ENCODE results near the gene PLXNB3.

The PLXNB3 gene

GRCh38 chrX:153784325-153784967, 20.4 kb downstream of the PLXNB3 start:
- no peak overlapping the region for H3K27ac ChIP-seq
- no peak for DNase-seq (ENCODE audit: low read depth, low spot score)

GRCh38 chrX:153786669-153787068, 22.6 kb downstream of the PLXNB3 start:
- no peak for DNase-seq (ENCODE audit: low read depth, low spot score)
- H3K27ac ChIP-seq = no peak overlapping the region

GRCh38 chrX:153789654-153790053, 25.6 kb downstream of the PLXNB3 start:
- DNase-seq (ENCODE audit: low read depth, low spot score) = no peak
- no peak overlapping the region for H3K27ac ChIP-seq

- no peak for DNase-seq (ENCODE audit: low read depth, low spot score)
- no peak overlapping the region for H3K27ac ChIP-seq
Measured at GRCh38 chrX:153791104-153791852, 27.2 kb downstream of the PLXNB3 start.

- DNase-seq (ENCODE audit: low read depth, low spot score) = no peak
- H3K27ac ChIP-seq = no peak overlapping the region
Measured at GRCh38 chrX:153792368-153792767, 28.3 kb downstream of the PLXNB3 start.

GRCh38 chrX:153793291-153793690, 29.2 kb downstream of the PLXNB3 start:
- H3K27ac ChIP-seq = peak overlapping the region; percentile 80
- no peak for DNase-seq (ENCODE audit: low read depth, low spot score)

GRCh38 chrX:153794018-153794896, 30.2 kb downstream of the PLXNB3 start, which contains the start of the genes IDH3G and SSR4:
Gene IDH3G (minus strand): TSS chrX:153794375. CDS start chrX:153794326, 49 bp downstream.
Gene SSR4 (plus strand): TSS chrX:153794668. CDS start chrX:153794688, 20 bp downstream.
- H3K27ac ChIP-seq = peak within 1 kb of the TSS; percentile 80
- DNase-seq (ENCODE audit: low read depth, low spot score) = peak; percentile 68

GRCh38 chrX:153794897-153795816, 31.1 kb downstream of the PLXNB3 start:
- no peak for DNase-seq (ENCODE audit: low read depth, low spot score)

GRCh38 chrX:153797415-153798015, 33.5 kb downstream of the PLXNB3 start:
- DNase-seq (ENCODE audit: low read depth, low spot score) = no peak
- no peak overlapping the region for H3K27ac ChIP-seq

More at GRCh38 chrX:153794897-153795816, 31.1 kb downstream of the PLXNB3 start:
- peak overlapping the region; percentile 80 for H3K27ac ChIP-seq

GRCh38 chrX:153799326-153799725, 35.3 kb downstream of the PLXNB3 start:
- no peak overlapping the region for H3K27ac ChIP-seq
- DNase-seq (ENCODE audit: low read depth, low spot score) = no peak

GRCh38 chrX:153800177-153800722, 36.2 kb downstream of the PLXNB3 start:
- H3K27ac ChIP-seq = no peak overlapping the region

GRCh38 chrX:153800746-153801145, 36.7 kb downstream of the PLXNB3 start:
- no peak for DNase-seq (ENCODE audit: low read depth, low spot score)
- H3K27ac ChIP-seq = no peak overlapping the region

More at GRCh38 chrX:153800177-153800722, 36.2 kb downstream of the PLXNB3 start:
- no peak for DNase-seq (ENCODE audit: low read depth, low spot score)

GRCh38 chrX:153801669-153802068, 37.6 kb downstream of the PLXNB3 start:
- no peak for DNase-seq (ENCODE audit: low read depth, low spot score)
- no peak overlapping the region for H3K27ac ChIP-seq

GRCh38 chrX:153802513-153803045, 38.5 kb downstream of the PLXNB3 start:
- no peak for DNase-seq (ENCODE audit: low read depth, low spot score)
- H3K27ac ChIP-seq = no peak overlapping the region

- DNase-seq (ENCODE audit: low read depth, low spot score) = no peak
- H3K27ac ChIP-seq = no peak overlapping the region
Measured at GRCh38 chrX:153803211-153804099, 39.4 kb downstream of the PLXNB3 start.

- no peak overlapping the region for H3K27ac ChIP-seq
- DNase-seq (ENCODE audit: low read depth, low spot score) = no peak
Measured at GRCh38 chrX:153804100-153804595, 40.1 kb downstream of the PLXNB3 start.

GRCh38 chrX:153804621-153805020, 40.6 kb downstream of the PLXNB3 start:
- no peak overlapping the region for H3K27ac ChIP-seq
- DNase-seq (ENCODE audit: low read depth, low spot score) = no peak

Measured in epithelial cell of prostate (primary cell).